ENCODE measurements around the gene CSMD2. TPM values are rescaled to one million over a fixed set of nuclear protein-coding genes. Genes with fewer than 3 reads are reported as not detected.

Gene CSMD2
- polyA plus RNA-seq, 1 of the 3 experiments (the other 2 are of a cell fraction) = not detected

- no peak overlapping the region for H3K27ac ChIP-seq (ENCODE audit: low read depth in 2 of 2, low read length in 1 of 2)
- WGBS (ENCODE audit: low lambda C conversion rate) = 27% methylated on average over 12 of the region's 12 CpGs
- H3K9me2 ChIP-seq = no peaks in the 10 kb centered on the region
- H3K36me3 ChIP-seq (replicated peaks in 1 of 2; ENCODE audit: control insufficient read depth in 1 of 2, insufficient read depth in 2 of 2, low read length in 1 of 2) = no peaks in the 10 kb centered on the region
- no peaks in the 10 kb centered on the region for H3F3A ChIP-seq (replicated peaks; ENCODE audit: insufficient read depth)
- H3K27me3 ChIP-seq (ENCODE audit: insufficient read depth) = no peaks in the 10 kb centered on the region
- H3K9ac ChIP-seq = no peak overlapping the region
- no peak for TF ChIP-seq MEF2A (IDR thresholded peaks at IDR 0.05; ENCODE audit: borderline replicate concordance, low read depth)
- TF ChIP-seq ZBTB33 (IDR thresholded peaks at IDR 0.05; ENCODE audit: borderline replicate concordance, low read depth) = no peak
- no peak for TF ChIP-seq TAF1 (IDR thresholded peaks at IDR 0.05; ENCODE audit: borderline replicate concordance, low read depth, low read length)
- no peak for TF ChIP-seq RAD21 (IDR thresholded peaks at IDR 0.05; ENCODE audit: low read length)
- no peak for TF ChIP-seq MAX (IDR thresholded peaks at IDR 0.05; ENCODE audit: low read depth)
- no peak for TF ChIP-seq REST (IDR thresholded peaks at IDR 0.05; ENCODE audit: low read depth, low read length)
- TF ChIP-seq RCOR1 (IDR thresholded peaks at IDR 0.05; ENCODE audit: low read length) = no peak
- TF ChIP-seq JUND (IDR thresholded peaks at IDR 0.05) = no peak
- TF ChIP-seq RXRA (IDR thresholded peaks at IDR 0.05; ENCODE audit: borderline replicate concordance, low read depth) = no peak
- TF ChIP-seq GABPA (IDR thresholded peaks at IDR 0.05; ENCODE audit: low read depth) = no peak
- TF ChIP-seq, protein P1, sequence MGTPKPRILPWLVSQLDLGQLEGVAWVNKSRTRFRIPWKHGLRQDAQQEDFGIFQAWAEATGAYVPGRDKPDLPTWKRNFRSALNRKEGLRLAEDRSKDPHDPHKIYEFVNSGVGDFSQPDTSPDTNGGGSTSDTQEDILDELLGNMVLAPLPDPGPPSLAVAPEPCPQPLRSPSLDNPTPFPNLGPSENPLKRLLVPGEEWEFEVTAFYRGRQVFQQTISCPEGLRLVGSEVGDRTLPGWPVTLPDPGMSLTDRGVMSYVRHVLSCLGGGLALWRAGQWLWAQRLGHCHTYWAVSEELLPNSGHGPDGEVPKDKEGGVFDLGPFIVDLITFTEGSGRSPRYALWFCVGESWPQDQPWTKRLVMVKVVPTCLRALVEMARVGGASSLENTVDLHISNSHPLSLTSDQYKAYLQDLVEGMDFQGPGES (IDR thresholded peaks at IDR 0.05; ENCODE audit: low read depth, low read length) = no peak
- TF ChIP-seq YY1 (IDR thresholded peaks at IDR 0.05; ENCODE audit: low read depth) = no peak
- TF ChIP-seq POLR2AphosphoS5 (IDR thresholded peaks at IDR 0.05; ENCODE audit: low read depth, low read length) = no peak
- H4K20me1 ChIP-seq (ENCODE audit: insufficient read depth) = no peaks in the 10 kb centered on the region
- no peaks in the 10 kb centered on the region for H3K9me3 ChIP-seq
- H3K4me1 ChIP-seq (ENCODE audit: control insufficient read depth in 1 of 2, insufficient read depth in 2 of 2, low read depth in 1 of 2, low read length in 1 of 2) = no peaks in the 10 kb centered on the region; a peak in 1 of 4 replicates
- no peak for DNase-seq
- ChIA-PET CTCF (interaction anchor here (1.0 kb wide), 1 partner anchor 230 kb away, joined by 3 read pairs; no protein-coding TSS in a partner anchor), POLR2A (no interaction called here)
- H3K4me3 ChIP-seq (ENCODE audit: low read depth in 2 of 2, low read length in 1 of 2) = no peak overlapping the region
- no peaks in the 10 kb centered on the region for H3K79me2 ChIP-seq (ENCODE audit: insufficient read depth)
- H3K4me2 ChIP-seq = no peak overlapping the region
- H2AFZ ChIP-seq (ENCODE audit: low read depth) = no peak overlapping the region
Measured at GRCh38 chr1:33966346-33967141, 198.5 kb downstream of the CSMD2 start.
